Dedifferentiated amniotic fluid mesenchymal stem cell (primary cell): ENCODE data around the gene MRC1.

Source experiments
- DNase-seq: peaks from one replicate; pipeline ENCODE4 v3.0.0-alpha.2; 2016; ENCODE audit errors: extremely low spot score

MRC1 gene

GRCh38 chr10:17795813-17796594 lies 13.1 kb upstream of the MRC1 start:
- no peak for DNase-seq

GRCh38 chr10:17801507-17801906 lies 7.6 kb upstream of the MRC1 start:
- DNase-seq = no peak

GRCh38 chr10:17802350-17802749 lies 6.8 kb upstream of the MRC1 start:
- DNase-seq = no peak

GRCh38 chr10:17802976-17803375 lies 6.2 kb upstream of the MRC1 start:
- no peak for DNase-seq

- no peak for DNase-seq
Measured at GRCh38 chr10:17805330-17805729, 3.8 kb upstream of the MRC1 start.

- no peak for DNase-seq
Measured at GRCh38 chr10:17805921-17806577, 3.1 kb upstream of the MRC1 start.

- no peak for DNase-seq
Measured at GRCh38 chr10:17811146-17811865, 2.2 kb downstream of the MRC1 start.

- no peak for DNase-seq
Measured at GRCh38 chr10:17814973-17815372, 5.8 kb downstream of the MRC1 start.

- DNase-seq = no peak
Measured at GRCh38 chr10:17816199-17816598, 7.1 kb downstream of the MRC1 start.

GRCh38 chr10:17817316-17817715 lies 8.2 kb downstream of the MRC1 start:
- no peak for DNase-seq

- DNase-seq = no peak
Measured at GRCh38 chr10:17817790-17818189, 8.6 kb downstream of the MRC1 start.

GRCh38 chr10:17819836-17820235 lies 10.7 kb downstream of the MRC1 start:
- no peak for DNase-seq

GRCh38 chr10:17820943-17821342 lies 11.8 kb downstream of the MRC1 start:
- no peak for DNase-seq

- no peak for DNase-seq
Measured at GRCh38 chr10:17821893-17822292, 12.7 kb downstream of the MRC1 start.

- no peak for DNase-seq
Measured at GRCh38 chr10:17831341-17831740, 22.2 kb downstream of the MRC1 start.

- DNase-seq = no peak
Measured at GRCh38 chr10:17831896-17832295, 22.7 kb downstream of the MRC1 start.

GRCh38 chr10:17833656-17834055 lies 24.5 kb downstream of the MRC1 start:
- no peak for DNase-seq

- peak; percentile 63 for DNase-seq
Measured at GRCh38 chr10:17835688-17836087, 26.5 kb downstream of the MRC1 start.

GRCh38 chr10:17836942-17837341 lies 27.8 kb downstream of the MRC1 start:
- DNase-seq = peak; percentile 16

- no peak for DNase-seq
Measured at GRCh38 chr10:17838080-17838648, 29.0 kb downstream of the MRC1 start.

GRCh38 chr10:17841050-17841449 lies 31.9 kb downstream of the MRC1 start:
- no peak for DNase-seq

GRCh38 chr10:17842641-17843040 lies 33.5 kb downstream of the MRC1 start:
- no peak for DNase-seq
